Activated CD4-positive, alpha-beta T cell treated with anti-CD3 and anti-CD28 coated beads, Interleukin-2, amount 10 ng/mL, durations not matched to agents 7 days and 5 days (primary cell): ENCODE results near the gene UBL3. TPM values are rescaled to one million over a fixed set of nuclear protein-coding genes. Genes with fewer than 3 reads are reported as not detected.

Experiments
- CTCF ChIA-PET: fragments of 350-600 bp; sonication (Branson Sonifier 250); formaldehyde crosslinking; loops from one replicate; lab custom pipeline; 2021; ENCODE audit warnings: antibody characterized with exemption; lab: Charles Lee
- POLR2A ChIA-PET: fragments of 350-600 bp; sonication (Branson Sonifier 250); formaldehyde crosslinking; loops from one replicate; lab custom pipeline; 2021; ENCODE audit warnings: antibody characterized with exemption; lab: Charles Lee
- DNase-seq: peaks from one replicate; pipeline ENCODE4 v3.0.0-alpha.2; 2020
- H3K27ac Mint-ChIP-seq: one replicate; pipeline ENCODE4 v1.8.0; 2021; ENCODE audit warnings: mild to moderate bottlenecking, moderate library complexity, mixed read lengths
- H3K27me3 Mint-ChIP-seq: one replicate; pipeline ENCODE4 v1.8.0; 2021; ENCODE audit warnings: mixed read lengths
- H3K36me3 Mint-ChIP-seq: one replicate; pipeline ENCODE4 v1.8.0; 2021; ENCODE audit warnings: low read depth, mixed read lengths
- H3K4me1 Mint-ChIP-seq: one replicate; pipeline ENCODE4 v1.8.0; 2021; ENCODE audit warnings: mixed read lengths
- H3K4me3 Mint-ChIP-seq: one replicate; pipeline ENCODE4 v1.8.0; 2021; ENCODE audit warnings: mild to moderate bottlenecking, moderate library complexity, mixed read lengths
- H3K9me3 Mint-ChIP-seq: one replicate; pipeline ENCODE4 v1.8.0; 2021; ENCODE audit warnings: mixed read lengths
- total RNA-seq, 2 experiments: library from RNA; stranded (reverse); gene quantifications; one replicate each; pipeline ENCODE4 v1.2.3, GENCODE V29; 2021

Gene UBL3
- total RNA-seq, 2 experiments from 2014 or later, result 14.5 to 16.1 TPM

GRCh38 chr13:29832761-29833298 lies 17.6 kb downstream of the UBL3 start:
- no peaks in the 10 kb centered on the region for H3K27me3 Mint-ChIP-seq
- peaks cover 8% of the 10 kb centered on the region for H3K9me3 Mint-ChIP-seq
- peaks cover 13% of the 10 kb centered on the region for H3K36me3 Mint-ChIP-seq
- DNase-seq, result no peak
- H3K4me1 Mint-ChIP-seq, result peaks cover 7% of the 10 kb centered on the region
- H3K27ac Mint-ChIP-seq, result no peak overlapping the region
- H3K4me3 Mint-ChIP-seq, result no peak overlapping the region
- POLR2A ChIA-PET, result no interaction called here
- CTCF ChIA-PET, result no interaction called here

DNA sequence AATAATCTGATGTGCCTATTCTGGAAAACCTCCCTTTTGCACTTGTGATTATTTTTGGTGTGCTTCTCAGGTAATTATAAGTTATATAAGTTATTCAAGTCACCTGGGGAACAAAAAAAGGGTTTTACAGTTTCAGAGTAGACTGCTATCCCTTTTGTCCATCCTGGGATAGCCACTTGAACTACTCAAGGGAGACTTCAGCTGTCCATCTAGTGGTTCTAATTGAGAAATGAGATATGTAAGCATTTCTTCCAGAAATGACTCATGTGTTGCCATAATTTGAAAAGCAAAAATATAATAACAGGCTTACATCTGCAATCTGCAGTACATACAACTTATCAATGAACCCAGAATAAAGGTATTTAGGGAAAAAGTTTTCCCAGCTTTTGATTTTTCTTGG lies 20.4 kb downstream of the UBL3 start:
- Mint-ChIP-seq H3K4me1 (peaks cover 6% of the 10 kb centered on the region), H3K4me3 (no peak overlapping the region), H3K9me3 (peaks cover 9% of the 10 kb centered on the region), H3K27ac (no peak overlapping the region), H3K36me3 (peaks cover 13% of the 10 kb centered on the region), H3K27me3 (no peaks in the 10 kb centered on the region)
- ChIA-PET POLR2A (no interaction called here), CTCF (interaction anchor here (1.8 kb wide), 1 partner anchor 10 kb away, joined by 6 read pairs; no protein-coding TSS in a partner anchor)
- DNase-seq, result no peak

- Mint-ChIP-seq H3K4me3 (no peak overlapping the region), H3K4me1 (peaks cover 23% of the 10 kb centered on the region), H3K27me3 (no peaks in the 10 kb centered on the region), H3K36me3 (peaks cover 1% of the 10 kb centered on the region), H3K27ac (no peak overlapping the region), H3K9me3 (peaks cover 2% of the 10 kb centered on the region)
- POLR2A ChIA-PET, result no interaction called here
- CTCF ChIA-PET, result no interaction called here
- no peak for DNase-seq
These were observed 31.3 kb downstream of the UBL3 start for GRCh38 chr13:29819143-29819542.

- POLR2A ChIA-PET, result interaction anchor here (0.7 kb wide), 1 partner anchor 487 kb away, joined by 3 read pairs; no protein-coding TSS in a partner anchor
- H3K27ac Mint-ChIP-seq, result peak overlapping the region; percentile 28
- no peaks in the 10 kb centered on the region for H3K27me3 Mint-ChIP-seq
- no peak overlapping the region for H3K4me3 Mint-ChIP-seq
- no peak for DNase-seq
- CTCF ChIA-PET, result interaction anchor here (1.1 kb wide), 1 partner anchor 295 kb away, joined by 3 read pairs; no protein-coding TSS in a partner anchor
- peaks cover 23% of the 10 kb centered on the region for H3K4me1 Mint-ChIP-seq
- peaks cover 2% of the 10 kb centered on the region for H3K9me3 Mint-ChIP-seq
- H3K36me3 Mint-ChIP-seq, result peaks cover 1% of the 10 kb centered on the region
These were observed 32.6 kb downstream of the UBL3 start for GRCh38 chr13:29817604-29818378.

- ChIA-PET CTCF (no interaction called here), POLR2A (no interaction called here)
- DNase-seq, result no peak
- Mint-ChIP-seq H3K27ac (no peak overlapping the region), H3K27me3 (no peaks in the 10 kb centered on the region), H3K36me3 (peaks cover 1% of the 10 kb centered on the region), H3K4me3 (no peak overlapping the region), H3K9me3 (peaks cover 2% of the 10 kb centered on the region), H3K4me1 (peaks cover 23% of the 10 kb centered on the region)
These were observed 33.7 kb downstream of the UBL3 start for GRCh38 chr13:29816715-29817114.

- Mint-ChIP-seq H3K27me3 (no peaks in the 10 kb centered on the region), H3K36me3 (no peaks in the 10 kb centered on the region), H3K9me3 (no peaks in the 10 kb centered on the region), H3K27ac (no peak overlapping the region), H3K4me1 (peaks cover 23% of the 10 kb centered on the region), H3K4me3 (no peak overlapping the region)
- DNase-seq, result no peak
- ChIA-PET POLR2A (no interaction called here), CTCF (interaction anchor here (1.6 to 1.7 kb wide), 2 partner anchors 10 to 299 kb away, joined by 3 read pairs; no protein-coding TSS in a partner anchor)
These were observed 35.1 kb downstream of the UBL3 start for GRCh38 chr13:29815336-29815735.

DNA sequence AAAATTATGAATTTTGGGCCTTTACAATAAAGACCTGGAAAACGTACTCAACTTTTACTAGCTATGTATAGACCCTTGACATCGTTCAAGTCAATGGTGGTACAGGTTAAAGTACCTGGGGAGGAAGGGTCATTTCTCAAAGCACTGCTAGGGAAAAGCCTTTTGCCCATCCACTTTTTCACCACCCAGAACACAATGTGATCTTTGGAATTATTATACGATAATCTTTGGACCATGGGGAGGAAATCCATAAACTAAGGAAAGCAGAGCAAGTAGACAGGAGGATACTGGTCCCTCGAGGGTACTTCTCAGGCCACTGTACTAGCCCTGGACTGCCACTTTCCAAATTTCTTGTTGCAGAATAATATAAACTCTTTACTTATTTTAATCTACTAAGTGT lies 39.5 kb downstream of the UBL3 start:
- Mint-ChIP-seq H3K36me3 (no peaks in the 10 kb centered on the region), H3K9me3 (no peaks in the 10 kb centered on the region), H3K27ac (no peak overlapping the region), H3K4me3 (no peak overlapping the region), H3K4me1 (peaks cover 3% of the 10 kb centered on the region), H3K27me3 (no peaks in the 10 kb centered on the region)
- no peak for DNase-seq
- ChIA-PET CTCF (interaction anchor here (1.0 kb wide), 1 partner anchor 13 kb away, joined by 3 read pairs; no protein-coding TSS in a partner anchor), POLR2A (no interaction called here)

DNA sequence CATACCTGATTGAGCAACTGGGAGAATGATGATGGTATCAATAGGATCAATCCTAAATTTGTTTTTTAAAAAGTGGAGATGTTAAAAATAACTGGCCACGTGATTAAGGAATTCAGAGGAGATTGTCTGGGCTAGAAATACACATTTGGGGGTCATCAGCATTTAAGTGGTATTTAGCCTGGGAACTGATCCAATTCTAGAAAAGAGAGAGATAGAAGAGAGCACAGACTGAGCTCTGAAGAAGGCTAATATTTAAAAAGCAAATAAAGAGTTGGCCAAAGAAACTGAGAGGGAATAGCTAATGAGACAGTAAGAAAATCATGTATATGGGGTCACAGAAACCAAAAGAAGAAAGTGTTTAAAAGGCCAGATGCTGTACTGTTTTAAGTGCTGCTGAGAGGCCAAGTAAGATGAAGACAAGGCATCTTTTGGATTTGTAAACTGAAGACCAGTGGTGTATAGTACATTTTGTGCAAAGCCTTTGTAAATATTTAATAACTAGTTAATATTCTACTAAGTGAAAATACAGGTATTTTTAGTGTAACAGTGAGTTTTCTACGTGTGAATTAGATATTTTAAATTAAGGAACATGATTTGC lies 40.2 kb downstream of the UBL3 start:
- ChIA-PET CTCF (interaction anchor here (1.0 kb wide), 1 partner anchor 12 kb away, joined by 3 read pairs; no protein-coding TSS in a partner anchor), POLR2A (no interaction called here)
- DNase-seq, result no peak
- Mint-ChIP-seq H3K4me3 (no peak overlapping the region), H3K27me3 (no peaks in the 10 kb centered on the region), H3K4me1 (peaks cover 3% of the 10 kb centered on the region), H3K9me3 (no peaks in the 10 kb centered on the region), H3K36me3 (no peaks in the 10 kb centered on the region), H3K27ac (no peak overlapping the region)

GRCh38 chr13:29808264-29808663 lies 42.2 kb downstream of the UBL3 start:
- POLR2A ChIA-PET, result no interaction called here
- H3K9me3 Mint-ChIP-seq, result no peaks in the 10 kb centered on the region
- peaks cover 3% of the 10 kb centered on the region for H3K4me1 Mint-ChIP-seq
- H3K4me3 Mint-ChIP-seq, result no peak overlapping the region
- CTCF ChIA-PET, result interaction anchor here (1.1 to 1.7 kb wide), 2 partner anchors 12 to 37 kb away, joined by 3 to 4 read pairs; no protein-coding TSS in a partner anchor
- H3K27me3 Mint-ChIP-seq, result no peaks in the 10 kb centered on the region
- no peaks in the 10 kb centered on the region for H3K36me3 Mint-ChIP-seq
- DNase-seq, result no peak
- H3K27ac Mint-ChIP-seq, result no peak overlapping the region

- ChIA-PET POLR2A (no interaction called here), CTCF (interaction anchor here (0.6 to 1.4 kb wide), 4 partner anchors 187 to 1701 kb away, joined by 3 to 6 read pairs (median 3); no protein-coding TSS in a partner anchor)
- Mint-ChIP-seq H3K9me3 (no peaks in the 10 kb centered on the region), H3K27me3 (no peaks in the 10 kb centered on the region), H3K36me3 (no peaks in the 10 kb centered on the region), H3K4me1 (peaks cover 3% of the 10 kb centered on the region), H3K4me3 (no peak overlapping the region), H3K27ac (no peak overlapping the region)
- no peak for DNase-seq
These were observed 44.1 kb downstream of the UBL3 start for GRCh38 chr13:29805994-29806979.

DNA sequence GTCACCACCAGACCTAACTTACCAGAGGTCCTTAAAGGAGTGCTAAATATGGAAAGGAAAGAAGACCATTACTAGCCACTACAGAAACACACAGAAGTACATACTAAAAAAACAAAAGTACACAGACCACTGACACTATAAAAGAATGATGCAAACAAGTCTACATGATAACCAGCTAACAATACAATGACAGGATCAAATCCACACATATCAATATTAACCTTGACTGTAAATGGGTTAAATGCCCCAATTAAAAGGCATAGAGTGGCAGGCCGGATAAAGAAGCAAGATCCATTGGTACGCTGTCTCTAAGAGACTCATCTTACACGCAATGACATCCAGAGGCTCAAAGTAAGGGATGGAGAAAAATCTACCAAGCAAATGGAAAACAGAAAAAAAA lies 47.2 kb downstream of the UBL3 start:
- ChIA-PET POLR2A (no interaction called here), CTCF (no interaction called here)
- Mint-ChIP-seq H3K9me3 (no peaks in the 10 kb centered on the region), H3K4me3 (no peak overlapping the region), H3K36me3 (no peaks in the 10 kb centered on the region), H3K27ac (no peak overlapping the region), H3K4me1 (peaks cover 5% of the 10 kb centered on the region), H3K27me3 (no peaks in the 10 kb centered on the region)
- DNase-seq, result no peak

DNA sequence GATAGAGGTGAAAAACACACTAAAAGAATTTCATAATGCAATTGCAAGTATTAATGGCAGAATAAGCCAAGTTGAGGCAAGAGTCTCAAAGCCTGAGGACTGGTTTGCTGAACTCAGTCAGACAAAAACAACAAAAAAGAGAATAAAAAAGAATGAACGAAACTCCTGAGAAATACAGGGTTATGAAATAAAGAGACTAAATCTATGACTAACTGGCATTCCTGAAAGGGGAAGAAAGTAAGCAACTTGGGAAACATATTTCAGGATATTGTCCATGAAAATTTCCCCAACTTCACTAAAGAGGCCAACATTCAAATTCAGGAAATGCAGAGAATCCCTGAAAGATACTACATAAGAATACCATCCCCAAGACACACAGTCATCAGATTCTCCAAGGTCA lies 47.8 kb downstream of the UBL3 start:
- Mint-ChIP-seq H3K36me3 (no peaks in the 10 kb centered on the region), H3K4me3 (no peak overlapping the region), H3K27me3 (no peaks in the 10 kb centered on the region), H3K9me3 (no peaks in the 10 kb centered on the region), H3K27ac (no peak overlapping the region), H3K4me1 (peaks cover 5% of the 10 kb centered on the region)
- no peak for DNase-seq
- ChIA-PET CTCF (no interaction called here), POLR2A (no interaction called here)
